Measurements from ENCODE around the gene RSPH1. TPM values are rescaled to one million over a fixed set of nuclear protein-coding genes. Genes with fewer than 3 reads are reported as not detected.

The RSPH1 gene
- total RNA-seq, 2 experiments from 2014 or later, result 0.34 to 0.38 TPM

GRCh38 chr21:42518215-42518614 is 22.2 kb upstream of the RSPH1 start:
- no peak overlapping the region for H3K27ac Mint-ChIP-seq
- H3K27me3 ChIP-seq (ENCODE audit: control insufficient read depth in 1 of 2, insufficient read depth in 2 of 2, low read length in 2 of 2), result no peaks in the 10 kb centered on the region
- H3K27ac ChIP-seq (ENCODE audit: low read depth in 1 of 2, low read length in 2 of 2), result no peak overlapping the region
- DNase-seq (no peak), ATAC-seq (ENCODE audit: poor library complexity) (no peak)
- peaks cover 48% of the 10 kb centered on the region for H3K4me1 Mint-ChIP-seq (ENCODE audit: low read depth)
- H3K4me3 ChIP-seq (ENCODE audit: low read length), result no peak overlapping the region
- H3K9me3 ChIP-seq (ENCODE audit: control insufficient read depth in 1 of 2, insufficient read depth in 1 of 2, low read length in 2 of 2), result no peaks in the 10 kb centered on the region
- intact Hi-C loops (cut with DNase I, micrococcal nuclease), result loop anchor here in 1 of 2 experiments (10.0 kb wide), 1 partner anchor 183 kb away; no protein-coding TSS in a partner anchor
- H3K36me3 Mint-ChIP-seq (ENCODE audit: low read depth), result peaks cover 77% of the 10 kb centered on the region
- H3K4me3 Mint-ChIP-seq, result no peak overlapping the region
- H3K4me1 ChIP-seq (ENCODE audit: insufficient read depth, low read length), result peaks cover 24% of the 10 kb centered on the region
- no peaks in the 10 kb centered on the region for H3K9me3 Mint-ChIP-seq
- no peaks in the 10 kb centered on the region for H3K27me3 Mint-ChIP-seq
- peaks cover 54% of the 10 kb centered on the region for H3K36me3 ChIP-seq (ENCODE audit: insufficient read depth, low read length)
- ChIA-PET POLR2A (no interaction called here), CTCF (no interaction called here)
- no peak for TF ChIP-seq CTCF (IDR thresholded peaks at IDR 0.05)

- Histone ChIP-seq H3K27me3 (ENCODE audit: control insufficient read depth in 1 of 2, insufficient read depth in 2 of 2, low read length in 2 of 2) (no peaks in the 10 kb centered on the region), H3K4me1 (ENCODE audit: insufficient read depth, low read length) (peaks cover 28% of the 10 kb centered on the region), H3K4me3 (ENCODE audit: low read length) (no peak overlapping the region), H3K27ac (ENCODE audit: low read depth in 1 of 2, low read length in 2 of 2) (no peak overlapping the region), H3K36me3 (ENCODE audit: insufficient read depth, low read length) (peaks cover 35% of the 10 kb centered on the region), H3K9me3 (ENCODE audit: control insufficient read depth in 1 of 2, insufficient read depth in 1 of 2, low read length in 2 of 2) (no peaks in the 10 kb centered on the region)
- Mint-ChIP-seq H3K27me3 (no peaks in the 10 kb centered on the region), H3K36me3 (ENCODE audit: low read depth) (peaks cover 58% of the 10 kb centered on the region), H3K4me1 (ENCODE audit: low read depth) (peaks cover 41% of the 10 kb centered on the region), H3K9me3 (no peaks in the 10 kb centered on the region), H3K27ac (peak overlapping the region; percentile 76), H3K4me3 (peak overlapping the region; percentile 88)
- intact Hi-C loops (cut with DNase I, micrococcal nuclease), result loop anchor here in 1 of 2 experiments (10.0 kb wide), 1 partner anchor 181 kb away; no protein-coding TSS in a partner anchor
- ChIA-PET POLR2A (interaction anchor here (3.4 kb wide), 1 partner anchor 12 kb away, joined by 50 read pairs; no protein-coding TSS in a partner anchor), CTCF (no interaction called here)
- DNase-seq (no peak), ATAC-seq (ENCODE audit: poor library complexity) (no peak)
- TF ChIP-seq CTCF (IDR thresholded peaks at IDR 0.05), result no peak
Measured at GRCh38 chr21:42515708-42516502, 19.9 kb upstream of the RSPH1 start.

GRCh38 chr21:42514883-42515228 is 18.8 kb upstream of the RSPH1 start:
- H3K27me3 ChIP-seq (ENCODE audit: control insufficient read depth in 1 of 2, insufficient read depth in 2 of 2, low read length in 2 of 2), result no peaks in the 10 kb centered on the region
- peaks cover 47% of the 10 kb centered on the region for H3K36me3 Mint-ChIP-seq (ENCODE audit: low read depth)
- no peak for ATAC-seq (ENCODE audit: poor library complexity)
- H3K4me1 ChIP-seq (ENCODE audit: insufficient read depth, low read length), result peaks cover 28% of the 10 kb centered on the region
- H3K9me3 Mint-ChIP-seq, result no peaks in the 10 kb centered on the region
- peak overlapping the region; percentile 88 for H3K4me3 Mint-ChIP-seq
- no peaks in the 10 kb centered on the region for H3K27me3 Mint-ChIP-seq
- H3K36me3 ChIP-seq (ENCODE audit: insufficient read depth, low read length), result peaks cover 27% of the 10 kb centered on the region
- no peak for TF ChIP-seq CTCF (IDR thresholded peaks at IDR 0.05)
- POLR2A ChIA-PET, result interaction anchor here (1.0 to 3.4 kb wide), 9 partner anchors 13 to 848 kb away, joined by 3 to 50 read pairs (median 3); partner anchors contain the start of genes RSPH1 and UBASH3A
- no peak for DNase-seq
- peaks cover 37% of the 10 kb centered on the region for H3K4me1 Mint-ChIP-seq (ENCODE audit: low read depth)
- no peaks in the 10 kb centered on the region for H3K9me3 ChIP-seq (ENCODE audit: control insufficient read depth in 1 of 2, insufficient read depth in 1 of 2, low read length in 2 of 2)
- H3K4me3 ChIP-seq (ENCODE audit: low read length), result peak overlapping the region; percentile 82
- intact Hi-C loops (cut with DNase I, micrococcal nuclease), result loop anchor here in 1 of 2 experiments (1.0 to 10.0 kb wide), 2 partner anchors 51 to 180 kb away; no protein-coding TSS in a partner anchor
- no peak overlapping the region for H3K27ac ChIP-seq (ENCODE audit: low read depth in 1 of 2, low read length in 2 of 2)
- CTCF ChIA-PET, result interaction anchor here (0.8 kb wide), 1 partner anchor 13 kb away, joined by 3 read pairs; no protein-coding TSS in a partner anchor
- H3K27ac Mint-ChIP-seq, result peak overlapping the region; percentile 76

All from CD4-positive, alpha-beta T cell (primary cell).